MM.1S (cell line): ENCODE results near the gene UNC13B.

ENCODE experiments used
- EZH2 ChIP-seq: fragments of 300-600 bp; sonication (generic); optimal IDR thresholded peaks from 2 replicates; pipeline ENCODE3; 2017; ENCODE audit warnings: low read depth, mild to moderate bottlenecking, antibody characterized with exemption, low read length, mixed read lengths
- TF ChIP-seq, protein P1 (sequence below): fragments of 300-600 bp; sonication (generic); IDR thresholded peaks from 2 replicates; pipeline ENCODE4 v1.5.1; 2016; ENCODE audit warnings: antibody characterized with exemption, low read length, mixed read lengths

DNA sequence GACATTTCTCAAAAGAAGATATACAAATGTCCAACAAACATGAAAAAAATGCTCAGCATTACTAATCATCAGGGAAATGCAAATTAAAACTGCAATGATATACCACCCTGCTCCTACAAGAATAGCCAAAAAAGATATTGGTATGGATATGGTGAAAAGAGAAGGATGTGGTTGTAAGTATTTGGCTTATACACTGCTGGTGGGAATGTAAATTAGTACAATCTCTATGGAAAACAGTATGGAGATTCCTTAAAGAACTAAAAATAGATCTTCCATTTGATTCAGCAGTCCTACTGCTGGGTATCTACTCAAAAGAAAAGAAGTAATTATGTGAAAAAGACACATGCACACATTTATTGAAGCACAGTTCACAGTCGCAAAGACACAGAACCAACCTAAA lies 260.5 kb downstream of the UNC13B start:
- TF ChIP-seq, protein P1, sequence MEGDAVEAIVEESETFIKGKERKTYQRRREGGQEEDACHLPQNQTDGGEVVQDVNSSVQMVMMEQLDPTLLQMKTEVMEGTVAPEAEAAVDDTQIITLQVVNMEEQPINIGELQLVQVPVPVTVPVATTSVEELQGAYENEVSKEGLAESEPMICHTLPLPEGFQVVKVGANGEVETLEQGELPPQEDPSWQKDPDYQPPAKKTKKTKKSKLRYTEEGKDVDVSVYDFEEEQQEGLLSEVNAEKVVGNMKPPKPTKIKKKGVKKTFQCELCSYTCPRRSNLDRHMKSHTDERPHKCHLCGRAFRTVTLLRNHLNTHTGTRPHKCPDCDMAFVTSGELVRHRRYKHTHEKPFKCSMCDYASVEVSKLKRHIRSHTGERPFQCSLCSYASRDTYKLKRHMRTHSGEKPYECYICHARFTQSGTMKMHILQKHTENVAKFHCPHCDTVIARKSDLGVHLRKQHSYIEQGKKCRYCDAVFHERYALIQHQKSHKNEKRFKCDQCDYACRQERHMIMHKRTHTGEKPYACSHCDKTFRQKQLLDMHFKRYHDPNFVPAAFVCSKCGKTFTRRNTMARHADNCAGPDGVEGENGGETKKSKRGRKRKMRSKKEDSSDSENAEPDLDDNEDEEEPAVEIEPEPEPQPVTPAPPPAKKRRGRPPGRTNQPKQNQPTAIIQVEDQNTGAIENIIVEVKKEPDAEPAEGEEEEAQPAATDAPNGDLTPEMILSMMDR: no peak
- TF ChIP-seq EZH2: no peak
